ENCODE measurements around the gene KCP.

The KCP gene

GRCh38 chr7:128841171-128841690 lies 69.3 kb downstream of the KCP start:
- DNase-seq (ENCODE audit: low read depth): no peak
- H3K4me3 ChIP-seq (ENCODE audit: low read length): no peak overlapping the region
- TF ChIP-seq CTCF (conservative IDR thresholded peaks at IDR 0.05; ENCODE audit: low read depth, low read length): no peak

- H3K4me3 ChIP-seq (ENCODE audit: low read length): no peak overlapping the region
- no peak for TF ChIP-seq CTCF (conservative IDR thresholded peaks at IDR 0.05; ENCODE audit: low read depth, low read length)
- no peak for DNase-seq (ENCODE audit: low read depth)
Measured at GRCh38 chr7:128840326-128841170, 70.0 kb downstream of the KCP start.

GRCh38 chr7:128839751-128840177 lies 70.7 kb downstream of the KCP start:
- no peak for DNase-seq (ENCODE audit: low read depth)
- no peak overlapping the region for H3K4me3 ChIP-seq (ENCODE audit: low read length)
- no peak for TF ChIP-seq CTCF (conservative IDR thresholded peaks at IDR 0.05; ENCODE audit: low read depth, low read length)

GRCh38 chr7:128838981-128839731 lies 71.4 kb downstream of the KCP start:
- DNase-seq (ENCODE audit: low read depth): no peak
- H3K4me3 ChIP-seq (ENCODE audit: low read length): no peak overlapping the region
- TF ChIP-seq CTCF (conservative IDR thresholded peaks at IDR 0.05; ENCODE audit: low read depth, low read length): no peak

GRCh38 chr7:128838109-128838779 lies 72.3 kb downstream of the KCP start:
- DNase-seq (ENCODE audit: low read depth): no peak
- no peak overlapping the region for H3K4me3 ChIP-seq (ENCODE audit: low read length)
- TF ChIP-seq CTCF (conservative IDR thresholded peaks at IDR 0.05; ENCODE audit: low read depth, low read length): no peak

GRCh38 chr7:128837521-128837921 lies 73.0 kb downstream of the KCP start:
- no peak overlapping the region for H3K4me3 ChIP-seq (ENCODE audit: low read length)
- no peak for DNase-seq (ENCODE audit: low read depth)
- no peak for TF ChIP-seq CTCF (conservative IDR thresholded peaks at IDR 0.05; ENCODE audit: low read depth, low read length)
